Activated CD8-positive, alpha-beta T cell treated with anti-CD3 and anti-CD28 coated beads, Interleukin-2, amount 10 ng/mL, durations not matched to agents 7 days and 5 days (primary cell): ENCODE results near the gene TRIM24. TPM values are rescaled to one million over a fixed set of nuclear protein-coding genes. Genes with fewer than 3 reads are reported as not detected.
"Not testable (repeated sequence)": the region's sequence is repeated elsewhere in the genome, so short reads cannot be mapped to it uniquely, and the experiment has no call there.

Experiments used
- ATAC-seq: fragments of 150-1000 bp; cut with Tn5 transposase; one replicate; pipeline ENCODE4 v1.10.0; 2021; ENCODE audit warnings: moderate library complexity
- CTCF ChIA-PET: fragments of 350-600 bp; sonication (Branson Sonifier 250); formaldehyde crosslinking; loops from one replicate; lab custom pipeline; 2021; ENCODE audit warnings: antibody characterized with exemption; lab: Charles Lee
- POLR2A ChIA-PET: fragments of 350-600 bp; sonication (Branson Sonifier 250); formaldehyde crosslinking; loops from one replicate; lab custom pipeline; 2021; ENCODE audit warnings: antibody characterized with exemption; lab: Charles Lee
- DNase-seq: peaks from one replicate; pipeline ENCODE4 v3.0.0-alpha.2; 2020
- H3K27ac Mint-ChIP-seq: one replicate; pipeline ENCODE4 v1.8.0; 2021; ENCODE audit warnings: mild to moderate bottlenecking, mixed read lengths
- H3K27me3 Mint-ChIP-seq: one replicate; pipeline ENCODE4 v1.8.0; 2021; ENCODE audit warnings: low read depth, mixed read lengths
- H3K36me3 Mint-ChIP-seq: one replicate; pipeline ENCODE4 v1.8.0; 2021; ENCODE audit warnings: low read depth, mixed read lengths
- H3K4me1 Mint-ChIP-seq: one replicate; pipeline ENCODE4 v1.8.0; 2021; ENCODE audit warnings: low read depth, mixed read lengths
- H3K4me3 Mint-ChIP-seq: one replicate; pipeline ENCODE4 v1.8.0; 2021; ENCODE audit warnings: mild to moderate bottlenecking, mixed read lengths
- H3K9me3 Mint-ChIP-seq: one replicate; pipeline ENCODE4 v1.8.0; 2022; ENCODE audit warnings: mixed read lengths; ENCODE audit not compliant: insufficient read depth
- total RNA-seq, 2 experiments: library from RNA; stranded (reverse); gene quantifications; one replicate each; pipeline ENCODE4 v1.2.3, GENCODE V29; 2021

Gene TRIM24
- total RNA-seq, 2 experiments from 2014 or later = 26.1 to 26.2 TPM

DNA sequence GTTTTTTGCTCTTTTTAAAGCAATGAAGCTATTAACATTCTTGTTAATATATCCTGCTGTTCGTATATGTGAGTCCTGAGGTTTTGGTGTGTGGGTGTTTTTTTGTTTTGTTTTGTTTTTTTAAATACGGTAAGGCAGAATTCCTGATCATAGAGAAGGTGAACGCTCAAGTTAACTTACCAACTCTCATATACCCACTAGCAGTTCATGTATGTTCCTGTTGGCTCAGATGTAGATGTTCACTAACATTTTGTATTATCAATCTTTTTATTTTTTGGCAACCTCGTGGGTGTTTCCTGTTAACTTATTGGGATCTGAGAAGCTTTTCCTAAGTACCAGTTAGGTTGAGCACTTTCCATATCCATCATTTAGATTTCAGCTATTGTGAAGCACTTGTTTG lies 20.5 kb downstream of the TRIM24 start:
- H3K27me3 Mint-ChIP-seq = no peaks in the 10 kb centered on the region
- H3K4me3 Mint-ChIP-seq = no peak overlapping the region
- peaks cover 8% of the 10 kb centered on the region for H3K36me3 Mint-ChIP-seq
- no peak for DNase-seq
- ChIA-PET CTCF (interaction anchor here (1.0 to 2.4 kb wide), 2 partner anchors 20 to 81 kb away, joined by 3 to 7 read pairs; partner anchors contain the start of gene TRIM24), POLR2A (no interaction called here)
- peaks cover 36% of the 10 kb centered on the region for H3K4me1 Mint-ChIP-seq
- ATAC-seq = no peak
- H3K9me3 Mint-ChIP-seq = no peaks in the 10 kb centered on the region
- no peak overlapping the region for H3K27ac Mint-ChIP-seq

DNA sequence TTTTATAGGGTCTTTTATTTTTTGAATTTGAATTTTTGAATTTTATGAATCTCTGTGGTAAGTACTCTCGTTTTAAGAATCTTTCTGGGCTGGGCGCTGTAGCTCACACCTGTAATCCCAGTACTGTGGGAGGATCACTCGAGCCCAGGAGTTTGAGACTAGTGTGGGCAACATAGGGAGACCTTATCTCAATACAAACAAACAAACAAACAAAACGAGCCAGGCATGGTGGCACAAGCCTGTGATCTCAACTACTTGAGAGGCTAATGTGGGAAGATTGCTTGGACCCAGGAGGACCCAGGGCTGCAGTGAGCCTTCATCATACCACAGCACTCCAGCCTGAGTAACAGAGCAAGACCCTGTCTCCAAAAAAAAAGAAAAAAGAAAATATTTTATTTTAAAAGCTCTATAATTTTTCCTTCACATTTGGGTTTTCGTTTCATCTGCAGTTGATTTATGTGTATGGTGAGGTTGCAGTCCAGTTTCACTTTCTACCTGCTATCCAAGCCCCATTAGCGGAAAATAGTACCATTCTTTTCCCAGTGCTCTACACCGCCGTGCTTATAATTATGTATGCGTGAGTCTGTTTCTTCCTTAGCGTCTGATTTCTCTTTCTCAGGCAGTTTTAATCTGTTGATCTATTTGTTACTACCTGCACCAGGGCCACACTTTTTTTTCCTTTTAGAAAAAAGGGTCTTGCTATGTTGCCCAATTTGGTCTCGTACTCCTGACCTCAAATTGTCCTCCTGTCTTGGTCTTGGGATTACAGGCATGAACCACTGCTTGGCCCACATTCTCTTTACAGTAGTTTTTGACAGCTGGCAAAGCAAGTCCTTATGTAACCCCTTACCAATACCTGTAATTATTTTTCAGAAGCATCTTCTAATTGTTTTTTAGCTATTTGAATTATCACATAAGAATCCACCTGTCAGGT lies 21.7 kb downstream of the TRIM24 start:
- peaks cover 17% of the 10 kb centered on the region for H3K36me3 Mint-ChIP-seq
- H3K27ac Mint-ChIP-seq = no peak overlapping the region
- H3K4me1 Mint-ChIP-seq = peaks cover 34% of the 10 kb centered on the region
- H3K9me3 Mint-ChIP-seq = no peaks in the 10 kb centered on the region
- CTCF ChIA-PET = no interaction called here
- POLR2A ChIA-PET = no interaction called here
- no peak overlapping the region for H3K4me3 Mint-ChIP-seq
- H3K27me3 Mint-ChIP-seq = no peaks in the 10 kb centered on the region
- DNase-seq = no peak
- no peak for ATAC-seq

DNA sequence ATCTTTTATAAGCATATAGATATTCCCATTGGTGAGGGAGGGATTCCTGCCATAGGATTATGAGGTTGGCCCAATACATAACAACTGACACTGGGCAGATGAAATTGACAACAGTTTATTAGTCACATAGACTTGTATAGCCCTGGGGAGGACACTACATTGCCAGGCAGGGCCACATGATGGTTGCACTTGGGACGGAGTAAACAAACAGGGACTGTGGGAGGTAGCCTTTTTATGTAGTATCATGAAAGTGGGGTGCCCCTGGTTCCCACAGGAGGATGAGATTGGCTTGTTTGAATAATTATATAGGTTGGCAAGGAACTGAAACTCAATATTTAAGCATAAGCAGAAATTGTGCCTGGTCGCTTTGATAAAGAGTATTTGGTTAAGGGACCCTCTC lies 23.5 kb downstream of the TRIM24 start:
- Mint-ChIP-seq H3K4me3 (no peak overlapping the region), H3K27ac (no peak overlapping the region), H3K9me3 (no peaks in the 10 kb centered on the region), H3K27me3 (no peaks in the 10 kb centered on the region), H3K4me1 (peaks cover 29% of the 10 kb centered on the region), H3K36me3 (peaks cover 24% of the 10 kb centered on the region)
- ATAC-seq (no peak), DNase-seq (no peak)
- POLR2A ChIA-PET = no interaction called here
- CTCF ChIA-PET = no interaction called here

DNA sequence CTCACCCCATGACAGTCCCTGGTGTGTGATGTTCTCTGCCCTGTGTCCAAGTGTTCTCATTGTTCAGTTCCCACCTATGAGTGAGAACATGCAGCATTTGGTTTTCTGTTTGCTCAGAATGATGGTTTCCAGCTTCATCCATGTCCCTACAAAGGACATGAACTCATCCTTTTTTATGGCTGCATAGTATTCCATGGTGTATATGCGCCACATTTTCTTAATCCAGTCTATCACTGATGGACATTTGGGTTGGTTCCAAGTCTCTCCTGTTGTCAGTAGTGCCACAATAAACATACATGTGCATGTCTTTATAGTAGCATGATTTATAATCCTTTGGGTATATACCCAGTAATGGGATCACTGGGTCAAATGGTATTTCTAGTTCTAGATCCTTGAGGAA lies 25.4 kb downstream of the TRIM24 start:
- DNase-seq, POLR2A ChIA-PET, CTCF ChIA-PET, H3K9me3 Mint-ChIP-seq, H3K4me3 Mint-ChIP-seq, H3K27me3 Mint-ChIP-seq, ATAC-seq, H3K27ac Mint-ChIP-seq: not testable (repeated sequence)
- H3K36me3 Mint-ChIP-seq = peaks cover 35% of the 10 kb centered on the region
- peaks cover 17% of the 10 kb centered on the region for H3K4me1 Mint-ChIP-seq

DNA sequence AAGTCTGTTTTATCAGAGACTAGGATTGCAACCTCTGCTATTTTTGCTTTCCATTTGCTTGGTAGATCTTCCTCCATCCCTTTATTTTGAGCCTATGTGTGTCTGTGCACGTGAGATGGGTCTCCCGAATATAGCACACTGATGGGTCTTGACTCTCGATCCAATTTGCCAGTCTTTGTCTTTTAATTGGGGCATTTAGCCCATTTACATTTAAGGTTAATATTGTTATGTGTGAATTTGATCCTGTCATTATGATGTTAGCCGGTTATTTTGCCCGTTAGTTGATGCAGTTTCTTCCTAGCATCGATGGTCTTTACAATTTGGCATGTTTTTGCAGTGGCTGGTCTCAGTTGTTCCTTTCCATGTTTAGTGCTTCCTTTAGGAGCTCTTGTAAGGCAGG lies 29.1 kb downstream of the TRIM24 start:
- H3K9me3 Mint-ChIP-seq, CTCF ChIA-PET, H3K4me1 Mint-ChIP-seq, ATAC-seq, POLR2A ChIA-PET, H3K27ac Mint-ChIP-seq, DNase-seq, H3K27me3 Mint-ChIP-seq, H3K4me3 Mint-ChIP-seq: not testable (repeated sequence)
- H3K36me3 Mint-ChIP-seq = peaks cover 45% of the 10 kb centered on the region

DNA sequence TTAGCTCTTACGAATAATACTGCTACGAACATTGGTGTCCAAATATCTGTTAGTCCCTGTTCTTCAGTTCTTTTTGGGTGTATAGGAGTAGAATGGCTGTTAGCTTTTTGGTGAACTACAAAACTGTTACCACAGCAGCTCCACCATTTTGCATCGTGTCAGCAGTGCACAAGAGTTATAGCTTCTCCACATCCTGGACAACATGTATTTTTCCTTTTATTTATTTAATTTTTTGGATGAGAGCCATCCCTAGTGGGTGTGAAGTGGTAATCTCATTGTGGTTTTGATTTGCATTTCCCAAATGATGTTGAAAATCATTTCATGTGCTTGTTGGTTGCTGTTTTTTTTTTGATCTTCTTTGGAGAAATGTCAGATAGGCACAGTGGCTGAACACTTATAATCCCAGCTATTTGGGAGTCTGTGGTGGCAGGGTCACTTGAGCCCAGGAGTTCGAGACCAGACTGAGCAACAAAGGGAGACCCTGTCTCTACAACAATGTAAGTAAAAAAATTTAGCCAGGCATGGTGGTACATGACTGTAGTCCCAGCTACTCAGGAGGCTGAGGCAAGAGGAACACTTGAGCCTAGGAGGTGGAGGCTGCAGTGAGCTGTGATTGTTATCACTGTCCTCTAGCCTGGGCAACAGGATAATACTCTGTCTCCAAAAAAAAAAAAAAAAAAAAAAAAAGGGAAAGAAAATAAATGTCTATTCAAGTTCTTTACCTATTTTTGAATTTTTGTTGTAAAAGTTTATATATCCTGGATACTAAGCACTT lies 31.7 kb downstream of the TRIM24 start:
- DNase-seq (no peak), ATAC-seq (no peak)
- Mint-ChIP-seq H3K27me3 (no peaks in the 10 kb centered on the region), H3K9me3 (peaks cover 5% of the 10 kb centered on the region), H3K4me3 (no peak overlapping the region), H3K36me3 (peaks cover 43% of the 10 kb centered on the region), H3K4me1 (peaks cover 8% of the 10 kb centered on the region), H3K27ac (no peak overlapping the region)
- CTCF ChIA-PET = no interaction called here
- POLR2A ChIA-PET = interaction anchor here (1.0 kb wide), 1 partner anchor 13 kb away, joined by 4 read pairs; no protein-coding TSS in a partner anchor

DNA sequence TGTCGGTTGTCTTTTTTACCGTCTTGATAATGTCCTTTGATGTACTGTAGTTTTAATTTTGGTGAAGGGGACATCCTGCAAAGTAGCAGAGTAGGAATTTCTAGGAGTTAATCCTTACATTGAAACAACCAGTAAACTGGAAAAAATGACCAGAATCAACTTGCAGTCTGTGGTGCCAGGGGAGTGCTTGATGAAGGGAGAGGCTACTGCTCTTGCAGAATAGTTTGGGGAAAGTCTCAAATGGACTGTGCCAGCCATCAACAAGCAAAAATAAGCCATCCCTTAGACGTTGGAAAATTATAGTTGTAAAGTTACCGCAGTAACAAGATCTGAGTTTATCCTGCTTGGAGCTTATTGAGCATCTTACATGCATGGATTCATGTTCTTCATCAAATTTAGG lies 32.4 kb downstream of the TRIM24 start:
- Mint-ChIP-seq H3K27me3 (no peaks in the 10 kb centered on the region), H3K36me3 (peaks cover 46% of the 10 kb centered on the region), H3K9me3 (peaks cover 5% of the 10 kb centered on the region), H3K4me1 (peaks cover 8% of the 10 kb centered on the region), H3K27ac (no peak overlapping the region), H3K4me3 (no peak overlapping the region)
- CTCF ChIA-PET = no interaction called here
- ATAC-seq (no peak), DNase-seq (no peak)
- POLR2A ChIA-PET = interaction anchor here (1.0 kb wide), 1 partner anchor 14 kb away, joined by 4 read pairs; no protein-coding TSS in a partner anchor

DNA sequence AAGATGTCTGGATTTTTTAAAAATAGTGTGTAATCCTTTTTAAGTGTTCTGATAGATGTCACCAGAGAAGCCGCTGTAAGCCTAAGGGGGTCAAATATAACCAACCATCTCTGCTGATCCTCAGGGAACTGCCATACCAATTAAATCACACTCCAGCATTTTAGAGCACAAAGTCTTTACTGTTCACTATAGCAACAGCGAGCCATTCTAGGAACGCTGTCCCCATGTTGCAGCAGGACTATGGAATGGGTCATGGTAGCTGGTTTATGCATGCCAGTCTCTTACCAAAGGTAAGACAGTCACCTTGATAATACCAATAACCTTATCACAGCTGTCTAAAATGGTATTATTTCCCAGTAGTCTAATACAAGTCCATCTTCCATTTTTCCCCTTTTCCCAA lies 33.5 kb downstream of the TRIM24 start:
- ChIA-PET POLR2A (no interaction called here), CTCF (no interaction called here)
- peaks cover 4% of the 10 kb centered on the region for H3K4me1 Mint-ChIP-seq
- H3K27me3 Mint-ChIP-seq = no peaks in the 10 kb centered on the region
- DNase-seq = no peak
- no peak overlapping the region for H3K4me3 Mint-ChIP-seq
- ATAC-seq = no peak
- no peak overlapping the region for H3K27ac Mint-ChIP-seq
- H3K9me3 Mint-ChIP-seq = peaks cover 5% of the 10 kb centered on the region
- peaks cover 43% of the 10 kb centered on the region for H3K36me3 Mint-ChIP-seq

DNA sequence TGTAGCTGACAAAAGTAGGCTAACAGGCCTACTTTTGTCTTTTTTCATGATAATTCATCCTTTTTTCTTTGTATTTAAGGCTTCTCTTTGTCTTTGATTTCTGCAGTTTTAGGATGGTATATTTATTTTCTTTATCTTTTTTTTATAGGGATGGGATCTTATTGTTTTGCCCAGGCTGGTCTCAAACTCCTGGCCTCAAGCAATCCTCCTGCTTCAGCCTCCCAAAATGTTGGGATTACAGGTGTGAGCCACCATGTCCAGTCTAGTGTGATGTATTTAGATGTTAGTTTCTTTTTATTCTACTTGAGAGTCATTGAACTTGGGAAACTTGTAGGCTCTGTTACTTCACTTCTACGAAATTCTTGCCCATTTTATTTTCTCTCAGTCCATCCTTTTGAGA lies 35.4 kb downstream of the TRIM24 start:
- H3K4me3 Mint-ChIP-seq = no peak overlapping the region
- H3K27me3 Mint-ChIP-seq = no peaks in the 10 kb centered on the region
- peaks cover 12% of the 10 kb centered on the region for H3K9me3 Mint-ChIP-seq
- H3K4me1 Mint-ChIP-seq = peaks cover 4% of the 10 kb centered on the region
- POLR2A ChIA-PET = no interaction called here
- no peak for ATAC-seq
- CTCF ChIA-PET = no interaction called here
- DNase-seq = no peak
- H3K36me3 Mint-ChIP-seq = peaks cover 47% of the 10 kb centered on the region
- H3K27ac Mint-ChIP-seq = no peak overlapping the region

DNA sequence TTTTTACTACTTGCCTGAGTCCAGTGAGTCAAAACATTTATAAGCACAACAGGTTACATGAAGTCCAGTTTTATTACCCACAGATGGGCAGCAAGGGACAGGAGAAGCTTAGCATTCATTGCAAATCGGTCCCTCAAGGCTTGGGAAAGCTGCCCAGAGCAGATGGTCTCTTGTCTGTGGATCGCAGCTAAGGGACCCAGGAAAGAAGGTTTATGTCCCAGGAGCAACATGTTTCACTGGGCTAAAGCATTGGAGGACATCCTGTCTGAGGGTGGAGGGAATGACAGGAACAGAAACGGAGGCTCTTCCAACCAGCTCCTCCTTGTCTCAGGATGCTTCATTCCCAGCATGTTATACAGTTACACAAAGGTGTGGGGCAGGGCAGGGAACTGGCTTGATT lies 39.3 kb downstream of the TRIM24 start:
- POLR2A ChIA-PET = no interaction called here
- ATAC-seq (no peak), DNase-seq (no peak)
- CTCF ChIA-PET = no interaction called here
- Mint-ChIP-seq H3K27ac (no peak overlapping the region), H3K36me3 (peaks cover 39% of the 10 kb centered on the region), H3K27me3 (no peaks in the 10 kb centered on the region), H3K4me3 (no peak overlapping the region), H3K9me3 (peaks cover 15% of the 10 kb centered on the region), H3K4me1 (peaks cover 10% of the 10 kb centered on the region)

DNA sequence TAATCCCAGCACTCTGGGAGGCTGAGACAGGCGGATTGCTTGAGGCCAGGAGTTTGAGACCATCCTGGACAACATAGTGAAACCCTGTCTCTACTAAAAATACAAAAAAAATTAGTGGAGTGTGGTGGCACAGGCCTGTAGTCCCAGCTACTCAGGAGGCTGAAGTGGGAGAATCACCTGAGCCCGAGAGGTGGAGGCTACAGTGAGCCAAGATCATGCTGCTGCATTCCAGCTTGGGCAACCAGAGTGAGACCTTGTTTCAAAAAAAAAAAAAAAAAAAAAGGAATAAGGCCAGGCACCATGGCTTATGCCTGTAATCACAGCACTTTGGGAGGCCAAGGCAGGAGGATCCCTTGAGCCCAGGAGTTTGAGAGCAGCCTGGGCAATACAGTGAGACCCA lies 40.2 kb downstream of the TRIM24 start:
- H3K27me3 Mint-ChIP-seq, DNase-seq, CTCF ChIA-PET, ATAC-seq, H3K4me3 Mint-ChIP-seq, H3K4me1 Mint-ChIP-seq, POLR2A ChIA-PET, H3K27ac Mint-ChIP-seq: not testable (repeated sequence)
- H3K36me3 Mint-ChIP-seq = peaks cover 42% of the 10 kb centered on the region
- peaks cover 15% of the 10 kb centered on the region for H3K9me3 Mint-ChIP-seq

DNA sequence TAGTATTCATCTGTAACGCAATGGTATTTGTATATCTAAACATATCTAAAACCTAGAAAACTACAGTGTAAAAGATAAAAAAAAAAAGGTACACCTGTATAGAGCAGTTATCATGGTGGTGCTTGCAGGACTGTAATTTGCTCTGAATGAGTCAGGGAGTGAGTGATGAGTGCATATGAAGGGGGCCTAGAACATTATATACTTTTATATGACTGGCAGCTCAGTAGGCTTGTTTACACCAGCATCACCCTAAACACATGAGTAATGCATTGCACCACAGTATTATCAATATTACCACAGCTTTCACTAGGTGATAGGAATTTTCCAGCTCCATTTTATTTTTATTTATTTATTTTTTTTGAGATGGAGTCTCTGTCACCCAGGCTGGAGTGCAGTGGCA lies 40.8 kb downstream of the TRIM24 start:
- ATAC-seq (no peak), DNase-seq (no peak)
- peaks cover 15% of the 10 kb centered on the region for H3K9me3 Mint-ChIP-seq
- no peak overlapping the region for H3K4me3 Mint-ChIP-seq
- peaks cover 6% of the 10 kb centered on the region for H3K4me1 Mint-ChIP-seq
- peaks cover 45% of the 10 kb centered on the region for H3K36me3 Mint-ChIP-seq
- POLR2A ChIA-PET = no interaction called here
- H3K27me3 Mint-ChIP-seq = no peaks in the 10 kb centered on the region
- H3K27ac Mint-ChIP-seq = no peak overlapping the region
- CTCF ChIA-PET = no interaction called here
